A673 (cell line): ENCODE results near the gene CD180. TPM values are rescaled to one million over a fixed set of nuclear protein-coding genes. Genes with fewer than 3 reads are reported as not detected.

Source experiments
- BruUV-seq: library from RNA; stranded (reverse); fragments of 400-500 nt; replicated peaks from 2 replicates; lab custom pipeline; 2021; lab: Mats Ljungman, UMichigan
- CTCF ChIA-PET: fragments of 300-600 bp; sonication (Branson Sonifier 250); formaldehyde crosslinking; loops from one replicate; lab custom pipeline; 2022; ENCODE audit warnings: antibody characterized with exemption; lab: Charles Lee
- POLR2A ChIA-PET: fragments of 300-600 bp; sonication (Branson Sonifier 250); formaldehyde crosslinking; loops from one replicate; lab custom pipeline; 2022; ENCODE audit warnings: antibody characterized with exemption; ENCODE audit not compliant: low non-redundant PET; lab: Charles Lee
- DNase-seq: peaks from one replicate; pipeline ENCODE4 v3.0.0-alpha.2; 2015; ENCODE audit warnings: low spot score
- H3K27ac ChIP-seq: fragments of 200-600 bp; sonication (generic); 2 replicates; pipeline ENCODE4 v1.5.1; 2016; ENCODE audit warnings: mixed run types, low read depth, mild to moderate bottlenecking, mixed read lengths, antibody characterized with exemption, low read length; ENCODE audit not compliant: poor library complexity, severe bottlenecking
- H3K27me3 ChIP-seq: fragments of 200-600 bp; sonication (generic); replicated peaks from 2 replicates; pipeline ENCODE4 v1.6.1; 2017; ENCODE audit warnings: mixed run types, low read depth, mild to moderate bottlenecking, mixed read lengths, antibody characterized with exemption, low read length; ENCODE audit not compliant: insufficient read depth, poor library complexity
- H3K36me3 ChIP-seq: fragments of 200-600 bp; sonication (generic); 2 replicates; pipeline ENCODE4 v1.6.1; 2016; ENCODE audit warnings: mixed run types, mild to moderate bottlenecking, mixed read lengths, antibody characterized with exemption, low read length; ENCODE audit not compliant: insufficient read depth, poor library complexity, severe bottlenecking
- H3K4me1 ChIP-seq: fragments of 200-600 bp; sonication (generic); 2 replicates; pipeline ENCODE4 v1.6.1; 2017; ENCODE audit warnings: mixed run types, mild to moderate bottlenecking, mixed read lengths, antibody characterized with exemption, low read length; ENCODE audit not compliant: insufficient read depth, poor library complexity, severe bottlenecking
- H3K4me3 ChIP-seq: fragments of 200-600 bp; sonication (generic); 2 replicates; pipeline ENCODE4 v1.5.1; 2016; ENCODE audit warnings: low read depth, mixed run types, mild to moderate bottlenecking, mixed read lengths, low read length; ENCODE audit not compliant: poor library complexity, severe bottlenecking
- H3K9me3 ChIP-seq: fragments of 200-600 bp; sonication (generic); 2 replicates; pipeline ENCODE4 v1.6.1; 2016; ENCODE audit warnings: mixed run types, low read depth, mild to moderate bottlenecking, mixed read lengths, antibody characterized with exemption, low read length; ENCODE audit not compliant: poor library complexity, severe bottlenecking
- CTCF ChIP-seq: fragments of 300-800, 200-600 bp; sonication (generic); conservative IDR thresholded peaks from 2 replicates; pipeline ENCODE4 v1.5.1; 2017; ENCODE audit warnings: low read depth, mild to moderate bottlenecking, antibody characterized with exemption, low read length, moderate library complexity, mixed read lengths
- EZH2 ChIP-seq: fragments of 200-600 bp; sonication (generic); IDR thresholded peaks from 2 replicates; pipeline ENCODE4 v1.6.1; 2017; ENCODE audit warnings: borderline replicate concordance, low read depth, mild to moderate bottlenecking, mixed read lengths, antibody characterized with exemption, low read length; ENCODE audit not compliant: poor library complexity, severe bottlenecking
- intact Hi-C: fragments of 100-400 bp; cut with micrococcal nuclease; formaldehyde crosslinking; loops from one replicate; pipeline ENCODE4 v1.10.0; 2022; ENCODE audit not compliant: unreplicated experiment
- total RNA-seq: library from RNA; stranded (reverse); gene quantifications from 2 replicates; pipeline ENCODE4 v1.2.3, GENCODE V29; 2021

Gene CD180
- total RNA-seq, 1 experiment from 2014 or later, result not detected

GRCh38 chr5:67206461-67206860 lies 9.9 kb upstream of the CD180 start:
- TF ChIP-seq EZH2 (no peak), CTCF (no peak)

GRCh38 chr5:67205981-67206380 lies 9.4 kb upstream of the CD180 start:
- no peak for DNase-seq
- intact Hi-C loops, result loop anchor here (5.0 kb wide), 1 partner anchor 399 kb away; no protein-coding TSS in a partner anchor
- no peak overlapping the region for H3K27ac ChIP-seq
- BruUV-seq, result no TSS peak
- POLR2A ChIA-PET, result no interaction called here
- H3K27me3 ChIP-seq, result no peaks in the 10 kb centered on the region
- CTCF ChIA-PET, result no interaction called here
- no peaks in the 10 kb centered on the region for H3K9me3 ChIP-seq
- TF ChIP-seq EZH2 (no peak), CTCF (no peak)
- no peaks in the 10 kb centered on the region for H3K36me3 ChIP-seq
- no peaks in the 10 kb centered on the region for H3K4me1 ChIP-seq
- H3K4me3 ChIP-seq, result no peak overlapping the region

More at GRCh38 chr5:67206461-67206860, 9.9 kb upstream of the CD180 start:
- no peaks in the 10 kb centered on the region for H3K9me3 ChIP-seq
- H3K27ac ChIP-seq, result no peak overlapping the region
- intact Hi-C loops, result loop anchor here (5.0 kb wide), 1 partner anchor 399 kb away; no protein-coding TSS in a partner anchor
- BruUV-seq, result no TSS peak
- DNase-seq, result no peak
- no peaks in the 10 kb centered on the region for H3K27me3 ChIP-seq
- no peaks in the 10 kb centered on the region for H3K4me1 ChIP-seq
- CTCF ChIA-PET, result no interaction called here
- H3K4me3 ChIP-seq, result no peak overlapping the region
- H3K36me3 ChIP-seq, result no peaks in the 10 kb centered on the region
- POLR2A ChIA-PET, result no interaction called here

- no peaks in the 10 kb centered on the region for H3K36me3 ChIP-seq
- ChIA-PET CTCF (no interaction called here), POLR2A (no interaction called here)
- no peaks in the 10 kb centered on the region for H3K27me3 ChIP-seq
- H3K4me1 ChIP-seq, result no peaks in the 10 kb centered on the region
- TF ChIP-seq CTCF, result no peak
- TF ChIP-seq EZH2, result no peak
- DNase-seq, result no peak
- BruUV-seq, result no TSS peak
- intact Hi-C loops, result loop anchor here (5.0 kb wide), 1 partner anchor 398 kb away; no protein-coding TSS in a partner anchor
- no peaks in the 10 kb centered on the region for H3K9me3 ChIP-seq
- no peak overlapping the region for H3K27ac ChIP-seq
- no peak overlapping the region for H3K4me3 ChIP-seq
These were observed 8.2 kb upstream of the CD180 start for GRCh38 chr5:67204821-67205220.
